22Rv1 (cell line): ENCODE data around the gene SORBS1.

ENCODE experiments used
- H3K27ac ChIP-seq: fragments of 450-650 bp; 2 replicates; pipeline ENCODE4 v1.5.1; 2017
- ZFX ChIP-seq: fragments of 450-650 bp; IDR thresholded peaks from 2 replicates; pipeline ENCODE4 v1.6.1; 2017; ENCODE audit warnings: antibody characterized with exemption, borderline replicate concordance
- TF ChIP-seq, protein P1 (sequence below): fragments of 450-650 bp; IDR thresholded peaks from 2 replicates; pipeline ENCODE4 v1.5.1; 2017; ENCODE audit warnings: mild to moderate bottlenecking

The SORBS1 gene

DNA sequence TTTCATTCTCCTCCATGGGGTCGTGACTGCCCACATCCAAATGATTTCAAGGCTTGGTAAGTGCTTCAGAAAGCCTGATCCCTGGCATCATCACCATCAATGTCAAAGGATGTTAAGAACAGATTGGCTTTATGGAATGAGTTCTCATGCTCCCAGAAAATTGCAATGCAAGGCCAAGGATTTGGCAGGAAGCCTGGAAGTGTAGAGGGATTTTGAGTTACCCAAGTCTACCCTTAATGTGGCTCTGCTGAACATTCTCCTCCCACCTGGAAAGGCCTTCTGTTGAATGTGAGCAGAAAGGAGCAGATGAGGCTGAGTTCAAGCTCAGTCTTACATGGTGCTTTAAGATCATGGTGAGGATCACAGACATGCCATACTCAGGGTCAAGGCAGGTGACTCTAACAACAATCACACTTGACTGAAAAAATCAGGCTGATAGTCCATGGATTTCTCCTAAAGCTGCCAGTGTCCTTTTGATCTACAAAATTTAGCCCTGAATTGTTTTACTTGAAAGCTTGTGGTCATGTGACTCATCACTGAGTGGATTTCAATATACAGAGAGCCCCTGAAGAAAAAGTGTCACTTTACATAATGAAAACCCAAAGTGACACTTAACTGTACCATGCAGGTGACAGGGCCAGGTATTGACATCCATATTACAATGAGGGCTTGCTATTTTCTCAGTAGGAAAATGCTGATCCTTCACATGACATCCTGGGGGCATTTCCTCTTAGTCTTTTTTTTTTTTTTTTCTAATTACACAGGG, 159.3 kb downstream of the SORBS1 start:
- no peak overlapping the region for H3K27ac ChIP-seq
- no peak for TF ChIP-seq ZFX
- TF ChIP-seq, protein P1, sequence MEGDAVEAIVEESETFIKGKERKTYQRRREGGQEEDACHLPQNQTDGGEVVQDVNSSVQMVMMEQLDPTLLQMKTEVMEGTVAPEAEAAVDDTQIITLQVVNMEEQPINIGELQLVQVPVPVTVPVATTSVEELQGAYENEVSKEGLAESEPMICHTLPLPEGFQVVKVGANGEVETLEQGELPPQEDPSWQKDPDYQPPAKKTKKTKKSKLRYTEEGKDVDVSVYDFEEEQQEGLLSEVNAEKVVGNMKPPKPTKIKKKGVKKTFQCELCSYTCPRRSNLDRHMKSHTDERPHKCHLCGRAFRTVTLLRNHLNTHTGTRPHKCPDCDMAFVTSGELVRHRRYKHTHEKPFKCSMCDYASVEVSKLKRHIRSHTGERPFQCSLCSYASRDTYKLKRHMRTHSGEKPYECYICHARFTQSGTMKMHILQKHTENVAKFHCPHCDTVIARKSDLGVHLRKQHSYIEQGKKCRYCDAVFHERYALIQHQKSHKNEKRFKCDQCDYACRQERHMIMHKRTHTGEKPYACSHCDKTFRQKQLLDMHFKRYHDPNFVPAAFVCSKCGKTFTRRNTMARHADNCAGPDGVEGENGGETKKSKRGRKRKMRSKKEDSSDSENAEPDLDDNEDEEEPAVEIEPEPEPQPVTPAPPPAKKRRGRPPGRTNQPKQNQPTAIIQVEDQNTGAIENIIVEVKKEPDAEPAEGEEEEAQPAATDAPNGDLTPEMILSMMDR, result no peak

DNA sequence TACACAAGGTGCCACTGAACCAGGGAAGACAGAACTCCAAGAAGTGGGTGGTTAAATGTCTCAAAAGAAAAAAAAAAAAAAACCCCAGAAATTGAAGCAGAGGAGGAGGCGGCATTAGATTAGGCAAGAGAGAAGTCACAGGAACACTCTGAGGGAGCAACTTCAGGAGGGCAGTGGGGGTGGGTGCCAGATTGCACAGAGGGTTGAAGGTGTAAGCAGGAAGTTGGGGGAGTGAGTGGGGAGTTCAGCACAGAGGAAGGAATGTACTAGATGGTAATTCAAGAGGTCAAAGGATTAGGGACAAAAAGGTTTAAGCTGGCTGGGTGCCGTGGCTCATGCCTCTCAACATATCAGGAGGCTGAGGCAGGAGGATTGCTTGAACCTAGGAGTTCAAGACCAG, 160.4 kb downstream of the SORBS1 start:
- no peak overlapping the region for H3K27ac ChIP-seq
- TF ChIP-seq, protein P1, result no peak
- no peak for TF ChIP-seq ZFX

DNA sequence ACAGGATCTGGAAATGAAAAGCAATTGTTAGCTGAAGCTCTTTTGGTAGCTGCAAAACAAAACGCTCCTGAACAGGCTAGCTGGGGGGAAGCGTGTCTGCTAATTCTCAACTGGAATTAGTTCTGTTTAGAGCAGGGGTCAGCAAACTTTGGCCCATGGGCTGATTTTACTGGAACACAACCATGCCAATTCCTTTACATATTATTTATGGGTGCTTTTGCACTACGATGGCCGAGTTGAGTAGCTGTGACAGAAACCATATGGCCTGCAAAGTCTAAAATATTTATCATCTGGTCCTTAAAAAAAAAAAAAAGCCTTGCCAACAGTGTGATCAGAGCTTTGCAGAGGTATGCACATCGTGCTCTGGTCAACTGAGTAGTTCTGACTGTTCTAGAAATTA, 162.0 kb downstream of the SORBS1 start:
- no peak for TF ChIP-seq ZFX
- TF ChIP-seq, protein P1, result no peak
- no peak overlapping the region for H3K27ac ChIP-seq

- TF ChIP-seq, protein P1, result no peak
- TF ChIP-seq ZFX, result no peak
- no peak overlapping the region for H3K27ac ChIP-seq
These were observed 163.4 kb downstream of the SORBS1 start for GRCh38 chr10:95397747-95398146.

- TF ChIP-seq, protein P1, result no peak
- no peak for TF ChIP-seq ZFX
- H3K27ac ChIP-seq, result no peak overlapping the region
These were observed 165.2 kb downstream of the SORBS1 start for GRCh38 chr10:95395947-95396449.

- no peak overlapping the region for H3K27ac ChIP-seq
- TF ChIP-seq, protein P1, result no peak
- TF ChIP-seq ZFX, result no peak
These were observed 166.8 kb downstream of the SORBS1 start for GRCh38 chr10:95394161-95394880.

GRCh38 chr10:95392681-95393164, 168.4 kb downstream of the SORBS1 start:
- no peak overlapping the region for H3K27ac ChIP-seq
- TF ChIP-seq, protein P1, result no peak
- no peak for TF ChIP-seq ZFX
